HepG2 (cell line): ENCODE measurements around the gene CLIC5.

Experiments used
- CTCF ChIP-seq: sonication (generic); formaldehyde crosslinking; IDR thresholded peaks from 2 replicates; pipeline ENCODE4 v1.5.0; 2020; ENCODE audit warnings: mild to moderate bottlenecking, missing genetic modification reagents, moderate library complexity
- MTF1 ChIP-seq: sonication (generic); formaldehyde crosslinking; IDR thresholded peaks from 2 replicates; pipeline ENCODE4 v1.5.0; 2020; ENCODE audit warnings: missing genetic modification reagents
- NR1H2 ChIP-seq: sonication (generic); formaldehyde crosslinking; IDR thresholded peaks from 2 replicates; pipeline ENCODE4 v1.8.1; 2022; ENCODE audit warnings: low read depth, missing genetic modification reagents, borderline replicate concordance
- WIZ ChIP-seq: sonication (generic); formaldehyde crosslinking; IDR thresholded peaks from 2 replicates; pipeline ENCODE4 v1.5.1; 2020; ENCODE audit warnings: mild to moderate bottlenecking, missing genetic modification reagents
- ZNF350 ChIP-seq: sonication (generic); formaldehyde crosslinking; IDR thresholded peaks from 2 replicates; pipeline ENCODE4 v1.4.0; 2020; ENCODE audit warnings: mild to moderate bottlenecking, low read depth, missing genetic modification reagents, borderline replicate concordance
- ZNF432 ChIP-seq: sonication (generic); formaldehyde crosslinking; IDR thresholded peaks from 2 replicates; pipeline ENCODE4 v1.5.0; 2020; ENCODE audit warnings: missing genetic modification reagents, mild to moderate bottlenecking, borderline replicate concordance
- ZNF543 ChIP-seq: sonication (generic); formaldehyde crosslinking; IDR thresholded peaks from 2 replicates; pipeline ENCODE4 v1.4.0; 2020; ENCODE audit warnings: mild to moderate bottlenecking, missing genetic modification reagents

- TF ChIP-seq ZNF543 (CRISPR knock-in tag) (no peak), ZNF432 (no peak), MTF1 (CRISPR knock-in tag) (no peak), WIZ (CRISPR knock-in tag) (no peak), NR1H2 (no peak), CTCF (CRISPR knock-in tag) (no peak), ZNF350 (no peak)
Measured at GRCh38 chr6:45969883-45970282, 45.8 kb downstream of the CLIC5 start.
